Measurements from ENCODE around the gene MRTFB. TPM values are rescaled to one million over a fixed set of nuclear protein-coding genes. Genes with fewer than 3 reads are reported as not detected.

The MRTFB gene
- total RNA-seq, 1 donor from 2014 or later, result 89.4 TPM

DNA sequence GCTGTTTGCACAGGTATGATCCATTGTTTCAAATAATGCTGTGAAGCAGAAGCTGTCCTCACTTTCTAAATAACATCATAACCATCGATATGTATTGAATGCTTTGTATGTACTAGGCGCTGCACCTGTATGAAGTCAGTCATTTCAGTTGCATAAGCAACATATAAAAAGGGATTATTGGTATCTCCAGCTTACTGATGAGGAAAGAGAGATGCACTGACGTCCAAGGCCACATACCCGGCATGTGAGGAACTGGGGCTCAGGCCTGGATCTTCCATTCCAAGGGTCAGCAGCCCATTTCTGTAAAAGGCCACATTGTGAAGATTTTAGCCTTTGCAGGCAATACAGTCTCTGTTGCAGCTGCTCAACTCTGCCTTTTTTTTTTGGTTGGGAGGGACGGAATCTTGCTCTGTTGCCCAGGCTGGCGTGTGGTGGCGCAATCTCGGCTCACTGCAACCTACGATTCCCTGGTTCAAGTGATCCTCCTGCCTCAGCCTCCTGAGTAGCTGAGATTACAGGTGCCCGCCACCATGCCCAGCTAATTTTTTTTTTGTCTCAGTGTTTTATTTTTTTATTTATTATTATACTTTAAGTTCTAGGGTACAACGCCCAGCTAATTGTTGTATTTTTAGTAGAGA is 244.7 kb downstream of the MRTFB start:
- Histone ChIP-seq H3K4me1 (peaks cover 0 to 1% of the 10 kb centered on the region in 2 donors), H3K36me3 (no peaks in the 10 kb centered on the region), H3K27ac (no peak overlapping the region), H3K4me3 (no peak overlapping the region), H3K27me3 (no peaks in the 10 kb centered on the region), H3K9me3 (no peaks in the 10 kb centered on the region)
- intact Hi-C loops (cut with DNase I), result no loop called here
- DNase-seq (ENCODE audit: low spot score in 2 of 2), result no peak
- TF ChIP-seq, protein P1, sequence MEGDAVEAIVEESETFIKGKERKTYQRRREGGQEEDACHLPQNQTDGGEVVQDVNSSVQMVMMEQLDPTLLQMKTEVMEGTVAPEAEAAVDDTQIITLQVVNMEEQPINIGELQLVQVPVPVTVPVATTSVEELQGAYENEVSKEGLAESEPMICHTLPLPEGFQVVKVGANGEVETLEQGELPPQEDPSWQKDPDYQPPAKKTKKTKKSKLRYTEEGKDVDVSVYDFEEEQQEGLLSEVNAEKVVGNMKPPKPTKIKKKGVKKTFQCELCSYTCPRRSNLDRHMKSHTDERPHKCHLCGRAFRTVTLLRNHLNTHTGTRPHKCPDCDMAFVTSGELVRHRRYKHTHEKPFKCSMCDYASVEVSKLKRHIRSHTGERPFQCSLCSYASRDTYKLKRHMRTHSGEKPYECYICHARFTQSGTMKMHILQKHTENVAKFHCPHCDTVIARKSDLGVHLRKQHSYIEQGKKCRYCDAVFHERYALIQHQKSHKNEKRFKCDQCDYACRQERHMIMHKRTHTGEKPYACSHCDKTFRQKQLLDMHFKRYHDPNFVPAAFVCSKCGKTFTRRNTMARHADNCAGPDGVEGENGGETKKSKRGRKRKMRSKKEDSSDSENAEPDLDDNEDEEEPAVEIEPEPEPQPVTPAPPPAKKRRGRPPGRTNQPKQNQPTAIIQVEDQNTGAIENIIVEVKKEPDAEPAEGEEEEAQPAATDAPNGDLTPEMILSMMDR (IDR thresholded peaks at IDR 0.05), result no peak

Other genes starting within 250 kb of the MRTFB start
- 6.2 TPM for gene ERCC4, start 151.2 kb upstream of the MRTFB start, total RNA-seq

Data from ascending aorta (tissue), 2 donors.